NCI-H82 treated with DMSO at 0.1 percent for 48 hours (cell line): ENCODE data around the gene PRDM11.

Experiments
- DNase-seq: peaks from one replicate; lab custom pipeline; 2025; ENCODE audit not compliant: unreplicated experiment; lab: John Stamatoyannopoulos, UW

The PRDM11 gene

GRCh38 chr11:45141631-45142030, 4.8 kb upstream of the PRDM11 start:
- DNase-seq = no peak

DNA sequence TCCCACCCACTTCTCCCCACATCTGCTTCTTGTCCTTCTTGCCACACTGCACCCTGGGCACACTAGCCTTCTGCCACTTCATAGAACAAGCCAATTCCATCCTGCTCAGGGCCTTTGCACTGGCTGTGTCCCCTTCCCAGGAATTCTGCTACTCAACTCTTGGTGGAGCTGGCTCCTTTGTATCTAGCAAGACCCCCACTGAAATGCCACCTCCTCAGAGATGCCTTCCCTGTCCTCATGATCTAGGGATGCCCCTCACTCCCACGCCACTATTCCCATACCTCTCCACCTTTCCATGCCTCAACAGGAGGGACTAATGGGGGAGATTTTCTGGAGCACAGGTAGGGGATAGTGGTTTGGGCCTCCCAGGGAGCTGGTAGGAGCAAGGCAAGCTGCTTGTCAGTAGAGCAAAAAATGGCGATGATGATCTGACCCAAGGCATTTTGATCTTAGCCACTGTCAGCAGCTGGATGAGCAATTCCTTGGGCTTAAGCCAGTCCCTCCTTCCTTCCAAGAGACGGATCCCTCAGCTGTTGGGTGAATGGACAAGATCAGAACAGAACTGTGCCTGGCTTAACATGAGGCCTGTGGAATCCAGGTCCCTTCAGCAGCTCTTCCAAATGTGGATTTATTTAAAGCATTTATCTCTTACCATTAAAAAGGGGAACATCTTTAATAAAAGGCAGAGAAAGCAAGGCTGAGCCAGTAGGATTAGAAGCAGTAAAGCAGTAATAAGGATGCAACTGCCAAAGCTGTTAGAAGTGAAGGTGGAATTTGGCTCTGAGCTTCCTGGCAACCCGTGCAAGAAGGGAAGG, 4.0 kb upstream of the PRDM11 start:
- DNase-seq = no peak

DNA sequence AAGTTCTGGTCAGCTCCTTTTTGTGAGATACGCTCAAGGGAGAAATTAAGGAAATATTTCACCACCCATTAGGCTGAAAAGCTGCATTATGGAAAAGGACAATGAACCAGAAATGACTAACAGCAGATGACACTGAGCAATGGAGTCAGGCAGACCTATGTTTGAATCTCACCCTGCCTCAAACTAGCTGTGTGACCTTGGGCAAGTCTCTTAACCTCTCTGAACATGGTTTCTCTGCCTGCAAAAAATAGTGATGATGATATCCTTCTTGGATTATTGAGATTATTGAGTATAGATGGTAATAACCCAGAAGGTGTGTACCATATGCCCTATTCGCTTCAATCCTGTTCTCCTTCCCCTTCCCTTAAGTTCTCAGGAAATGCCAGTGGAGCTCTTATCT, 2.9 kb upstream of the PRDM11 start:
- DNase-seq = no peak

- DNase-seq = no peak
Measured at GRCh38 chr11:45144126-45145082, 2.0 kb upstream of the PRDM11 start.

DNA sequence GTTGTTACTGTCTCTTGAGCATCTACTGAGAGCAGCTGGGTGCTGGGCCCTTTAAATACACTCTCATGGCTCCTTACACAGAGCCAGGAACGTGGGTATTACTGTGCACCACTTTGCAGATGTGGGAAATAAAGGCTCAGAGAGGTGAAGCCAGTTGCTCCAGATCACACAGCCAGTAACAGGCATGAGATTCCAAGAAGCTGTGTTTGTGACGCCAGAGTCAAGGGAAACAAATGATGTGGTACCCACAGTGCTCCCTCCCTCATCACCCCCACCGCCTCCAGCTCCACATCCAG, 1.4 kb upstream of the PRDM11 start:
- DNase-seq = no peak

DNA sequence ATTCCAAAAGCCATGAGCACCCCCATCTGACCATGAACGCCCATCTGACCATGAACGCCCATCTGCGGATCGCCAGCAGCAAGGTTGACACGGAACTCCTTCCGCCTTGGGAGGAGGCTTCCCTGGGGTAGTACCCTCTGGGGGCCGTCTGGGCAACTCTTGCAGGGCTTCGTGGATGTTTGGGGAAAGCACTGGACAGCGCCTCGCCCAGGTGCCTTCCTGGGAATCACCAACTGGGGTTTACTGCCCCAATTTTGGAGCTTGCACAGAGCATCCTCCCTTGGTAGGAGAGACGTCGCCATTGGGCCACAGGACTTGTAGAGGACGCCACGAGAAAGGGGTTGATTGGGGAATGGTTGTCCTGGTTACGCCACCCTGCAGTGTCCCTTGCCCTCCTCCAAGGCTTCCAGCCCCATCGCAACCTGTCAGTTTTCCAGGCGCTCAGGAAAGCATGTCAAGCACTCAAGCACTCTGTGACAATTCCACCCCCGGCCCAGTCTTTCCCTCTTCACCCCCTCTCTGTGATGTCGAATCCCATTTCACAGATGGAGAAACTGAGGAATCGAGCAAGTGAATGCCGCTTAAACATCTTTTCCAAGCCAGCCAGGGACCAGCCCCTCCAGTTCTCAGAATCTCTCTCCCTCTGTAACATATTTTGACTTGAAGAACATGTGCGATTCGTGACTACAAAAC, 914 bp upstream of the PRDM11 start:
- no peak for DNase-seq

DNA sequence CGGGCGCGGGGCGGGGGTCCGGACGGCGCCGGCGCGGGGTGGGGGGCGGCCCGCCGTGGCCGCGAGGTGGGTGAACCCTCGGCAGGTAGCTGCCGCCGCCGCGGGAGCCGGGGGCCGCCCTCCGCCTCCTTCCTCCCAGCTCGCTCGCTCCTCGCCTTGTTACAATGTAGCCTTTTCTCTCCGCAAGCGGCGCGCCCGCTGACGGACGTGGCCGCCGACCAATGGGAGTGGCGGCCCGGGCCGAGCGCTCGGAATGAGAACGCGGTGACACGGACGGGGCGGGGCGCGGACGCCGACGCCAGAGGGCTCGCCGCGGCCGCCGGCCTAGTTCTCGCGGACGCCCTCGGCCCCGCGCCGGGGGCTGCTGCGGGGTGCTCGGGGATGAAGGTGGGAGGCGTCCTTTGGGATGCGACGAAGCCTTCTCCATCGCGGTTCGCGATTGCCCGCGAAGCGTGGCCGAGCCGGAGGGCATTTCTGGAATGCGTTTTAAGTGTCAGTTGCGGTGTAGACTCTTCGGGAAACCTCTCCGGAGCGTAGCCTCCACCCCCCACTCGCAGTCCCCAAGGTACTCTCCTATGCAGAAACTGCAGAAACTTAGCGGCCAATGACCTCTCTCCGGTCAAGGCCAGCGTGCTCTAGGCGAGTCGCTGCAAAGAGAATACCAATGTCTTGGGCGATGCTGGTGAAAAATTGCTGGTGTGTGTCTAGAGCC, 734 bp downstream of the PRDM11 start:
- DNase-seq = peak; percentile 30

GRCh38 chr11:45147891-45148675, 1.6 kb downstream of the PRDM11 start:
- no peak for DNase-seq

GRCh38 chr11:45149483-45150056, 3.1 kb downstream of the PRDM11 start:
- no peak for DNase-seq

GRCh38 chr11:45150301-45150700, 3.9 kb downstream of the PRDM11 start:
- no peak for DNase-seq

DNA sequence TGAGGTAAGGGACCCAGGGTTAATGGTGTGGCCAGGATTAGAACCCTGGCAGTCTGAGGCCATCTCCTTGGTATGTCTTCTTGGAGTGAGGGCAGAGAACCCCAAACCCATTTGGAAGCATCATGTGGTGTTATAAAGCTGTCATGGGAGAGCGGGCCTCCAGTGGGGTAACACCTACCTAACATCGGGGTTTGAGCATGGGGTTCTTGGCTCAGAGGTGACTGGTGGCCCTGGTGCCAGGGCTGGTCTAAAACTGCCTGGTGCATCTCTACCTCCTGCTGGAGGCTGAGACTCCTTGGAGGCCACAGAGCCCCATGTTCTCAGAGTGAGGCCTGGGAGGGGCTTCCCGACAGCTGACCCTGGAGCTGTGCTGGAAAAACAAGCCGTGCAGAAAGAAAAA, 4.5 kb downstream of the PRDM11 start:
- DNase-seq = no peak

- no peak for DNase-seq
Measured at GRCh38 chr11:45151362-45151982, 5.0 kb downstream of the PRDM11 start.

GRCh38 chr11:45152740-45153595, 6.5 kb downstream of the PRDM11 start:
- DNase-seq = no peak

GRCh38 chr11:45154276-45154675, 7.8 kb downstream of the PRDM11 start:
- no peak for DNase-seq

- no peak for DNase-seq
Measured at GRCh38 chr11:45155058-45155551, 8.7 kb downstream of the PRDM11 start.

GRCh38 chr11:45155627-45156180, 9.3 kb downstream of the PRDM11 start:
- no peak for DNase-seq

DNA sequence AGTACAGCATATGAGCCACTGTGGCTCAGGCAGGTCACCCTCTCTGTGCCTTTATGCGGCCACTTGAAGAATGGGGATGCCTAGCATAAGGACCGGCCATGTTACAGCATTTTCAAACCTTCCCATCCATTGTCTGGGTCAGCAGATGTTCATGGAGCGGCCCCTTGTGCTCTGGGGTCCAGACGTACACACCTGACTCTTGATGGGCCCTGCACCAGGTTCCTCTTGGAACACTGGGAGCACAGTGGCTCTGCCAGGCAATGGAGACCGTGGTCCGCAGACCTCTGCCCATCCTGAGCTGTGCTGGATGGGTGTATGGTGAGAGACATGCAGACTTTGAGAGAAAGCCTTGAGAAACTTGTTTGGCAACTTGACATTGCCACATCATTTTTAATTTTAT, 9.8 kb downstream of the PRDM11 start:
- DNase-seq = no peak

DNA sequence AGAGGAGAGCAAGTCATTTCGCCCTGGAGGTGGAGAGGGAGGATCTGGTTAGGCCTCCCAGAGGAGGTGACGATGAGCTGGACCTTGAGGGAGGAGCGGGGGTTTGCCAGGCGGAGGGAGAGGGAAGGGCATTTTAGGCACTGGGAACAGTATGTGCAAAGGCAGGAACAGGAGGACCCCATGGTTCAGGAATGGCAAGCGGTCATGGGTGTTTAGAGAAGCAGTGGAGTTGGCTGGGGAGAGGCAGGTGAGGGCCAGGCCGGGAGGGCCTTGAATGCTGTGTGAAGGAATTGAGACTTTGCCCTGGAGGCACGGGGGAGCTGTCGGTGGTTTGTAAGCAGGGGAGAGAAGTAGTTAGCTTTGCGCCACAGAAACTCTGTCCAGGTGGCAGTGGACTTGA, 10.3 kb downstream of the PRDM11 start:
- DNase-seq = no peak
